GM19372 (cell line): ENCODE data around the gene CLEC18A.

Experiments
- ATAC-seq: cut with Tn5 transposase; IDR thresholded peaks from one replicate; pipeline ENCODE4 v1.9.1; 2021; ENCODE audit warnings: mild to moderate bottlenecking, low read depth, moderate library complexity; ENCODE audit not compliant: unreplicated experiment

Gene CLEC18A

DNA sequence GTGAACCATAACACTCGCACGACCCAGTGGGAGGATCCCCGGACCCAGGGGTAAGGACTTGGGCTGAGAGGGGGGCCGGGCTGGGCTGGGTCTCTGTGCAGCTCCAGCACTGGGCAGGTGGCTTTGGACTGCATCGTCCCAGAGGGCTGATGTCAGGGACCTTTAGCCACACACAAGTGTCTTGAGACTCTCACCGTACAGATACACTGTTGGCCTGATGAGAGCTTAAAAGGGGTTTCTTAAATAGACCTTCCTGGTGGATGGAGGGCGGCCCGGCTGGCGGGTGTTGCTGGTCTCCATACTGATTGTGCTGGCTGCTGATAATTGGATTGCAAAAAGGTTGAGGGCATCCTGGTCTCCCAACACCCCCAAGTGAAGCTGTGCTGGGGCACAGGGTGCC, 21.7 kb upstream of the CLEC18A start:
- no peak for ATAC-seq

DNA sequence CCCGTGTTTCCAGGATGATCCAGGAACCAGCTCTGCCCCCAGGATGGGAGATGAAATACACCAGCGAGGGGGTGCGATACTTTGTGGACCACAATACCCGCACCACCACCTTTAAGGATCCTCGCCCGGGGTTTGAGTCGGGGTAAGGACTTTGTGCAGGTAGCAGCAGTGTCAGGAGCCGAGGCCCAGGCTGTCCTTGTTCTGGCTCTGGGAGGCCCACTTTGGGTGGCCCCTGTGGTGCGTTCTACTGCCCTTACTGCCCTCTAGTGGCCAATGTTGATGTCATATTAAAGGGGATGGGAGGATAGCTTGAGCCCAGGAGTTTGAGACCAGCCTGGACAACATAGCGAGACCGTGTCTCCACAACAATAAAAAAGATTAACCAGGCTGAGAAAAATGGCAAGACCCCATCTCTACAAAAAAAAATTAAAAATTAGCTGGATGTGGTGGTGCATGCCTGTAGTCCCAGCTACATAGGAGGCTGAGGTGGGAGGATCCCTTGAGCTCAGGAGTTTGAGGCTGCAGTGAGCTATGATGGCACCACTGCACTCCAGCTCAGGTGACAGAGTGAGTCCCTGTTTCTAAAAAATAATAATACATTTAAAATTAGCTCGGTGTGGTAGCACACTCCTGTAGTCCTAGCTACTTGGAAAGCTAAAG, 20.9 kb upstream of the CLEC18A start:
- no peak for ATAC-seq

GRCh38 chr16:69931631-69932030, 19.5 kb upstream of the CLEC18A start:
- ATAC-seq, result no peak

- ATAC-seq, result no peak
These were observed 18.9 kb upstream of the CLEC18A start for GRCh38 chr16:69932228-69932627.

GRCh38 chr16:69932691-69933392, 18.3 kb upstream of the CLEC18A start:
- no peak for ATAC-seq

DNA sequence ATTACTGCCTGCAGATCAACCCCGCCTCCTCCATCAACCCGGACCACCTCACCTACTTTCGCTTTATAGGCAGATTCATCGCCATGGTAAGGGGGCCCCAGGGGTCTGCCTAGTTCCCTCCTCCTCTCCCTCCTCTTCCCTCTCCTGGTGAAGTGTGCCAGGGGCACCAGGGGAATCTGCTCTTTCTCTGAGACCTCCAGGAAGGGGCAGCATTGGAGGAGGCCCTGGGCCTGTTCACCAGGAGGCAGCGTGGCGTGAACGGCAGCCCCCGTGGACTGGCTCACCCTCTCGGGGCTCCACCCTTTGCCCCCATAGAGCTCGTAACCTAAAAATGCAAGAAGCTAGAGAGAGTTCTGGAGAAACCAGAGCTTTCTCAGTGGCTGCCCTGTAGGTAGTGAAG, 17.1 kb upstream of the CLEC18A start:
- ATAC-seq, result no peak

- no peak for ATAC-seq
These were observed 16.4 kb upstream of the CLEC18A start for GRCh38 chr16:69934751-69935150.

DNA sequence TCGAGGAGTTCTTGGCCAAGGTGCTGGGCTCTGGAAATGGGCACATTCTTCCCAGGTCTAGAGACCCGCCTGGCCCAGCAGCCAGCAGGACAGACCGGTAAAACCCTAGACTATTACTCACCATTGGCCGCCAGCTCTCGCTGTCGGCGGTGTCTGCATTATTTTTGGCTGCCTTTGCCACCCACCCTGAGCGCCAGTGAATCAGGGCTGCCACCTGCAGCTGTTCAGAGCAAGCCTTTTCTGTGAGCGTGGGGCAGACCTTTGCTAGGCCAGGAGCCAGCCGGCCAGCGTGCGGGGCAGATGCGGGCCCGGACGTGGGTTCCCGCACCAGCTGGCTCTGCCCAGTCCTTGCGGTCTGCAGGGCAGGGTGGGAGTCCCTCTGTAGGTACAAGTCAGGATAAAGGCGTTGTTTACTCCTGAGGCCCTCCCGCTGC, 15.8 kb upstream of the CLEC18A start:
- ATAC-seq, result no peak

DNA sequence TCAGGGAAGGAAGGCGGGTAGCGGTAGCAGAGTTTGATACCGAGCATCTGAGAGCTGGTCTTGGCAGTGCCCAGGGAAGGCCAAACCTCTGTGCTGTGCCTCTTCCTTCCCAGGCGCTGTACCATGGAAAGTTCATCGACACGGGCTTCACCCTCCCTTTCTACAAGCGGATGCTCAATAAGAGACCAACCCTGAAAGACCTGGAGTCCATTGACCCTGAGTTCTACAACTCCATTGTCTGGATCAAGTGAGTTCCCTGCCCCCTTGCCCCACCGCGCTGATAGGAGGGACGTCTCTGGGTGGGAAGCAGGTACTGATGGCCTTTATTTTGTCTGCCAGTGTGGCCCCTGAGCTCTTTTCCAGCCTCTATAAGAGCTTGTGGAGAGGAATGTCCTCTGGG, 15.4 kb upstream of the CLEC18A start:
- ATAC-seq, result no peak

- ATAC-seq, result no peak
These were observed 14.9 kb upstream of the CLEC18A start for GRCh38 chr16:69936252-69936651.

GRCh38 chr16:69936751-69937211, 14.4 kb upstream of the CLEC18A start:
- no peak for ATAC-seq

DNA sequence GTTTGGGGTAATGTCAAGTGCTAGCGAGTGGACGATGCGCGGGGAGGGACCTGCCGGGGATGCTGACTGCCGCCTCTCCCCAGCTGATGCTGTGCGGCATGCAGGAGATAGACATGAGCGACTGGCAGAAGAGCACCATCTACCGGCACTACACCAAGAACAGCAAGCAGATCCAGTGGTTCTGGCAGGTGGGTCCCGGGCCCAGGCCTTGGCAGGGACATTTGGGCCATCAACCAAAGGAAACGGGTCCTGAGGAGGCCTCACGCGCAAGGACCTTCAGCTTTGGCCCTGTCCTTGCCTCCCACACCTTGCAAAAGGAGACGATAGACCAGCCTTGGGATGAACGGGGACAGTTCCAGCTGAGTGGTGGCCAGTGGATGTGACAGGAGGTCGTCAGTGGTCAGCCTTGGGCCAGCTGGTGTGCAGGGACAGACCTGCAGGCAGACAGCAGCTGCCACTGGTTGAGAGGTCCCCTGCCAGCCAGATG, 13.6 kb upstream of the CLEC18A start:
- no peak for ATAC-seq

DNA sequence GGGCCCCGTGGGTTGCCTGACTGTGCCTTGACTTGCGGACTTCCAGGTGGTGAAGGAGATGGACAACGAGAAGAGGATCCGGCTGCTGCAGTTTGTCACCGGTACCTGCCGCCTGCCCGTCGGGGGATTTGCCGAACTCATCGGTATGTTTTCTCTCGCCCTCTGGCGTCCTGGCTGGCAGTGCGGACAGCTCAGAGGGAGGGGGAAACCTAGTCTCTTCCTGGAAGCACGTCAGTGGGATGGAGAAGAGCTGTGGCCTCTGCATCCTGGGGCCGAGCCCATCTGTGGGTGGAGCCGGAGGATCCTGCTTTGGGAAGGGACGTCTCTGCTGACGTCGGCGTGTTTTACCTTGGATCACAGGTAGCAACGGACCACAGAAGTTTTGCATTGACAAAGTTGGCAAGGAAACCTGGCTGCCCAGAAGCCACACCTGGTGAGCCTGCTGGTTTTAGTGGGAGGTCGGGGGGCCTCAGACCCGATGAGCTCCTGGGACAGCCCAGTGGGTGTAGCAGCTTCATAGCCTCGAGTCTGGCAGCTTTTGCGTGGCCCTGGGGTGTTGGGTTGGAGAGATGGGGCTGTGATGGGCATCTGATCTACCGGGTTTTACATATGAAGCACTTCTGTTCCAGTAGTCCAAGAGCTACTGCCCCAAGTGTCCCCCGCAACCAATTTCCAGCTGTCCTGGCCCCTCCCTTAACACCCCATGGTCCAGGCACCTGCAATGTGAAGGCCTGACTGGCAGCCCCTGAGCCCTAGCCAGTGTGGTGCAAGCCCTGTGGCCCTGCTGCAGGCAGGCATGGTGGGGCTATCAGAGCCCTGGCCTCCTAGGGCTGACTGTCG, 11.9 kb upstream of the CLEC18A start:
- ATAC-seq, result no peak

DNA sequence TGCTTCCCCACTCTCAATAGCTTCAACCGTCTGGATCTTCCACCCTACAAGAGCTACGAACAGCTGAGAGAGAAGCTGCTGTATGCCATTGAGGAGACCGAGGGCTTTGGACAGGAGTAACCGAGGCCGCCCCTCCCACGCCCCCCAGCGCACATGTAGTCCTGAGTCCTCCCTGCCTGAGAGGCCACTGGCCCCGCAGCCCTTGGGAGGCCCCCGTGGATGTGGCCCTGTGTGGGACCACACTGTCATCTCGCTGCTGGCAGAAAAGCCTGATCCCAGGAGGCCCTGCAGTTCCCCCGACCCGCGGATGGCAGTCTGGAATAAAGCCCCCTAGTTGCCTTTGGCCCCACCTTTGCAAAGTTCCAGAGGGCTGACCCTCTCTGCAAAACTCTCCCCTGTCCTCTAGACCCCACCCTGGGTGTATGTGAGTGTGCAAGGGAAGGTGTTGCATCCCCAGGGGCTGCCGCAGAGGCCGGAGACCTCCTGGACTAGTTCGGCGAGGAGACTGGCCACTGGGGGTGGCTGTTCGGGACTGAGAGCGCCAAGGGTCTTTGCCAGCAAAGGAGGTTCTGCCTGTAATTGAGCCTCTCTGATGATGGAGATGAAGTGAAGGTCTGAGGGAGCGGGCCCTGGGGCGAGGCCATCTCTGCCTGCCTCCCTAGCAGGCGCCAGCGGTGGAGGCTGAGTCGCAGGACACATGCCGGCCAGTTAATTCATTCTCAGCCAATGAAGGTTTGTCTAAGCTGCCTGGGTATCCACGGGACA, 11.1 kb upstream of the CLEC18A start:
- no peak for ATAC-seq

DNA sequence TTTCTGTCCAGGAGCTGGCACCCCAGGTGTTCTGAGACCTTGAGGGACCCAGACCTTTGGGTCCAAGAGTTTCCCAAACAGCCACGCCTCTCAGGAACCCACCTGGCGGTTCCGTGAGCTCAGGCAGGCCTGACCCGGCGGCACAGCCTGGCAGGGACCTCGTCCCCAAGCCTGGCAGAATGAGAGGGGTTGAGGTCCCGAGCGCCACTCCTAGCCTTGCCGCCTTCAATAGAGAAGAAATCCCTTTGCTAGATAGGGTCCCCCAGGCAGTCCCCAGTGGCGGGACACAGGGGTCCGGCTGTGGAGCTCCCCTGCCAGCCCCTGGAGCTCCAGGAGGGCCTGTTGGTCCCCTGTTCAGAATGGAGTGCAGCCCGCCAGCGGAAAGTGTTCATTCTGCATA, 10.5 kb upstream of the CLEC18A start:
- no peak for ATAC-seq

GRCh38 chr16:69941251-69942098, 9.7 kb upstream of the CLEC18A start:
- ATAC-seq, result no peak

DNA sequence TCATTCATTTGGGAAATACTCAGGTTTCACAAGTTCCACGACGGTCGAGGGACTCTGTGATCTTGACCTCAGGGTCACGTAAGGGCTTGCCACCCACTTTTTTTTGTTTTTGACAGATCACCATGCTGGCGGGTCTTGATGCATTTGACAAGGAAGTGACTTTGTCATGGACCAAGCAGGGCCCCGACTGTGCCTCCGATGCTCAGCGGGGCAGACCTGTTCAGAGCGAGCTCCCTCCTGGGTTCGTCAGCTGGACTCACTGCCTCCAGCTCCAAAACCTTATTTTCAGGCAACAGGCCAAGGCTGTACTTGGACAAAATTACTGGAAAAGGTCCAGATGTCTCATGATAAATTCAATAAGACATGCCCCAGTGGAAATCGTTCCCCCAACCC, 9.0 kb upstream of the CLEC18A start:
- no peak for ATAC-seq

DNA sequence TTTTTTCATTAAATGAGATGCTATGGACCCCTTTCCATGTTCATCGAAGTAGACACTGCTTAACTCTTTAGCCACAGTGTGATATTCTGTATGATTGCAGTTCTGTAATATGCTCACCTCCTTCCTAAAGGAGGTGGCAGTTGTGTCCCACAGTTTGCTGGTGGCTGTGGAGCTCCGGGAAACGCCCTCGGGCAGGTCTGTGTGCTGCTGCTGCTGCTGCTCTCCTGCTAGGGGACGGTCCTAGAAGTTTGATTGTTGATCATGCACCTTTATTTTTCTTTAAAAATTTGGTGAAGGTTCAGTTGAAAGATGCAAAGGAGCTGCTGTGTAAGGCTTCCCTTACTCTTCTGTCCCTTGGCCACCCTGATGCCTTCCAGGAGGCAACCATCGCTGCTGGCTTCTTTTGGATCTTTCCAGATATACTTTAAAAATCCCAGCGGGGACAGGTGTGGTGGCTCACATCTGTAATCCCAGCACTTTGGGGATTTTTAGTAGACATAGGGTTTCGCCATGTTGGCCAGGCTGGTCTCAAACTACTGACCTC, 8.4 kb upstream of the CLEC18A start:
- no peak for ATAC-seq
